SK-N-SH treated with all-trans-retinoic acid at 6 μM for 48 hours (cell line): ENCODE data around the gene WASF1.

Source experiments
- BACH2 ChIP-seq: fragments of 250-450 bp; sonication (Bioruptor Pico); IDR thresholded peaks from 2 replicates; pipeline ENCODE4 v1.9.0; 2021; ENCODE audit warnings: mild to moderate bottlenecking, borderline replicate concordance
- CREB5 ChIP-seq: fragments of 250-450 bp; sonication (Bioruptor Pico); IDR thresholded peaks from 2 replicates; pipeline ENCODE4 v1.5.1; 2020; ENCODE audit warnings: low read depth, mild to moderate bottlenecking, moderate library complexity
- CSRNP3 ChIP-seq: fragments of 250-450 bp; sonication (Bioruptor Pico); IDR thresholded peaks from 2 replicates; pipeline ENCODE4 v1.5.1; 2021; ENCODE audit warnings: mild to moderate bottlenecking, moderate library complexity
- ISL1 ChIP-seq: fragments of 250-450 bp; sonication (Bioruptor Pico); IDR thresholded peaks from 2 replicates; pipeline ENCODE4 v2.1.2; 2022; ENCODE audit warnings: mild to moderate bottlenecking, moderate library complexity
- OSR1 ChIP-seq: fragments of 250-450 bp; sonication (Bioruptor Pico); IDR thresholded peaks from 2 replicates; pipeline ENCODE4 v1.8.0; 2022; ENCODE audit warnings: moderate library complexity, mild to moderate bottlenecking, inconsistent platforms
- PATZ1 ChIP-seq: fragments of 250-450 bp; sonication (Bioruptor Pico); IDR thresholded peaks from 2 replicates; pipeline ENCODE4 v1.8.0; 2020; ENCODE audit warnings: mild to moderate bottlenecking, moderate library complexity, borderline replicate concordance
- TCF4 ChIP-seq: fragments of 250-450 bp; sonication (Bioruptor Pico); IDR thresholded peaks from 2 replicates; pipeline ENCODE4 v1.8.0; 2021; ENCODE audit warnings: mild to moderate bottlenecking, moderate library complexity, borderline replicate concordance

- TF ChIP-seq OSR1 (CRISPR knock-in tag) (no peak), CREB5 (CRISPR knock-in tag) (no peak), PATZ1 (no peak), ISL1 (CRISPR knock-in tag) (no peak), CSRNP3 (no peak), TCF4 (no peak), BACH2 (CRISPR knock-in tag) (no peak)
Measured at GRCh38 chr6:110185879-110186278, 6.4 kb upstream of the WASF1 start.
